Neuronal stem cell (in vitro differentiated cells): ENCODE results near the gene CCDC102A.
A peak's percentile ranks its signal among the peaks of the same experiment; 100 is the strongest.

Experiments used
- DNase-seq: peaks from one replicate; pipeline ENCODE4 v3.0.0-alpha.2; 2013; ENCODE audit warnings: low spot score
- H2AFZ ChIP-seq: one replicate; pipeline ENCODE4 v1.6.1; 2013; ENCODE audit warnings: mild to moderate bottlenecking, low read length, inconsistent platforms
- H2AK5ac ChIP-seq: 2 replicates; pipeline ENCODE4 v1.6.1; 2013; ENCODE audit warnings: low read depth, mild to moderate bottlenecking, inconsistent platforms, low read length, moderate library complexity, mixed read lengths
- H2BK120ac ChIP-seq: 2 replicates; pipeline ENCODE4 v1.6.1; 2013; ENCODE audit warnings: low read depth, mild to moderate bottlenecking, inconsistent platforms, low read length, moderate library complexity, mixed read lengths
- H2BK12ac ChIP-seq: one replicate; pipeline ENCODE4 v1.6.1; 2013; ENCODE audit warnings: low read length, inconsistent platforms
- H2BK15ac ChIP-seq: 2 replicates; pipeline ENCODE4 v1.6.1; 2013; ENCODE audit warnings: mild to moderate bottlenecking, low read length, inconsistent platforms, mixed read lengths
- H2BK5ac ChIP-seq: one replicate; pipeline ENCODE4 v1.6.1; 2013; ENCODE audit warnings: inconsistent platforms, mild to moderate bottlenecking, low read length, moderate library complexity
- H3K14ac ChIP-seq: one replicate; pipeline ENCODE4 v1.6.1; 2013; ENCODE audit warnings: low read length, inconsistent platforms
- H3K18ac ChIP-seq: 2 replicates; pipeline ENCODE4 v1.6.1; 2013; ENCODE audit warnings: low read length, inconsistent platforms
- H3K23ac ChIP-seq: 2 replicates; pipeline ENCODE4 v1.6.1; 2013; ENCODE audit warnings: low read depth, mild to moderate bottlenecking, mixed read lengths, low read length, inconsistent platforms; ENCODE audit not compliant: poor library complexity
- H3K27ac ChIP-seq: replicated peaks from 3 replicates; pipeline ENCODE4 v1.5.1; 2013; ENCODE audit warnings: low read length, inconsistent platforms
- H3K27me3 ChIP-seq, 3 experiments: 2 replicates each; pipeline ENCODE4 v1.6.1; 2013; ENCODE audit warnings: low read length in 3 of 3, mild to moderate bottlenecking in 2 of 3, inconsistent platforms in 1 of 3, low read depth in 1 of 3, mixed read lengths in 1 of 3, moderate library complexity in 1 of 3; ENCODE audit not compliant: control insufficient read depth in 3 of 3, insufficient read depth in 3 of 3
- H3K36me3 ChIP-seq, 2 donors: replicated peaks in 1 of 2; 2 replicates each; pipeline ENCODE4 v1.6.1; 2013; ENCODE audit warnings: low read length in 2 of 2; ENCODE audit not compliant: control insufficient read depth in 2 of 2, insufficient read depth in 2 of 2
- H3K4ac ChIP-seq: 2 replicates; pipeline ENCODE4 v1.6.1; 2013; ENCODE audit warnings: inconsistent platforms, mild to moderate bottlenecking, low read length, moderate library complexity
- H3K4me1 ChIP-seq, 2 donors: 1 replicate in 1 of 2; 2 replicates in 1 of 2; pipeline ENCODE4 v1.6.1; 2013; ENCODE audit warnings: low read length in 2 of 2, low read depth in 1 of 2; ENCODE audit not compliant: control insufficient read depth in 2 of 2, insufficient read depth in 1 of 2
- H3K4me2 ChIP-seq: one replicate; pipeline ENCODE4 v1.6.1; 2013; ENCODE audit warnings: mild to moderate bottlenecking, low read length, inconsistent platforms; ENCODE audit not compliant: insufficient read depth, poor library complexity, severe bottlenecking
- H3K4me3 ChIP-seq, 2 donors: 2 replicates each; pipeline ENCODE4 v1.5.1; 2013; ENCODE audit warnings: low read length in 2 of 2, mild to moderate bottlenecking in 2 of 2, inconsistent platforms in 1 of 2, moderate library complexity in 1 of 2
- H3K79me1 ChIP-seq: one replicate; pipeline ENCODE4 v1.6.1; 2013; ENCODE audit warnings: low read depth, mild to moderate bottlenecking, inconsistent platforms, low read length, moderate library complexity
- H3K9ac ChIP-seq: one replicate; pipeline ENCODE4 v1.6.1; 2013; ENCODE audit warnings: mild to moderate bottlenecking, low read depth, low read length, inconsistent platforms; ENCODE audit not compliant: poor library complexity
- H3K9me3 ChIP-seq, 2 donors: replicated peaks in 1 of 2; 2 replicates each; pipeline versions ENCODE3 to v1.6.1; 2013; ENCODE audit warnings: low read length in 2 of 2, mild to moderate bottlenecking in 2 of 2, inconsistent platforms in 1 of 2, low read depth in 1 of 2, mixed read lengths in 1 of 2, moderate library complexity in 1 of 2; ENCODE audit not compliant: control insufficient read depth in 2 of 2, insufficient read depth in 1 of 2
- H4K8ac ChIP-seq: one replicate; pipeline ENCODE4 v1.6.1; 2013; ENCODE audit warnings: low read depth, mild to moderate bottlenecking, inconsistent platforms, low read length, moderate library complexity
- H4K91ac ChIP-seq: one replicate; pipeline ENCODE4 v1.6.1; 2013; ENCODE audit warnings: low read length, low read depth, mild to moderate bottlenecking, inconsistent platforms; ENCODE audit not compliant: poor library complexity
- WGBS, 2 donors: extraction: QIAGEN DNeasy Blood & Tissue Kit; methylation state at CpG; one replicate each; pipeline ENCODE4 v1.1.7; 2013; ENCODE audit warnings: missing lambda C conversion rate in 2 of 2, mixed read lengths in 1 of 2; ENCODE audit not compliant: insufficient read length in 2 of 2, insufficient replicate concordance in 1 of 2; ENCODE audit errors: extremely low coverage in 2 of 2; 5-methylcytosine and 5-hydroxymethylcytosine counted together

Gene CCDC102A

DNA sequence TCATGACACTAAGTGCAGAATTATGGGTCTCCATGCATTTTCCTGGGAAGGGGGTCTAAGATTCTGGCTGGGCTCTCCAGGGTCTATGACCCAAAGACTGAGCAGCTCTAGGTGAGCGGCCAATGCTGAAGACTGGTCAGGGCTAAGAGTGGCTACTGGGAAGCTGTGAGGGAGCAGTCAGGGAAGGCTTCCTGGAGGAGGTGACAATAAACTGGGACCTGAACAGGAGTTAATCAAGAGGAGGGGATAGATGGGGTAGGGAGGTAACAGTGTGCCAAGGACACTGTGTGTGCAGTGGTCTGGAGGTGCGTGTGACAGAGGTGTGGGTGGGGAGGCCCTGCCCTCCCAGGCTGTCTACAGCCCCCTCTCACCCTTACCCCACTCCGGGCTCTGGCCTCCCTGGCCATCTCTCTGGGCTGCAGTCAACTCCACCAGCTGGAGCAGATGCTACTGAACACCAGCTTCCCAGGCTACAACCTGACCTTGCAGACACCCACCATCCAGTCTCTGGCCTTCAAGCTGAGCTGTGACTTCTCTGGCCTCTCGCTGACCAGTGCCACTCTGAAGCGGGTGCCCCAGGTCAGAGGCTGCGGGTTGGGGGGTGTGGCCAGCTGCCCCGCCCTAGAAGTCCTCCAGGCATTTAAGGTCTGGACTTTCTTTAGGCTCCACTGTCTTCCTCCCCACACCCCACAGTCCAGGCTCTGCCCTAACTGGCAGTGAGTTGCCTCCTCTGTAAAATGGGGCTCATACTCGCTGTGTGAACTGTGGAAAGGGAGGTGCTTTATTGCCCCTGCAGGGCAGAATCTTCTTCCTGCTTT, 26.5 kb upstream of the CCDC102A start:
- Histone ChIP-seq H2AFZ (no peak overlapping the region), H3K9me3 (peaks cover 0 to 5% of the 10 kb centered on the region in 2 donors), H3K36me3 (no peaks in the 10 kb centered on the region), H2AK5ac (no peak overlapping the region), H2BK15ac (no peak overlapping the region), H3K4me1 (peaks cover 0 to 2% of the 10 kb centered on the region in 2 donors), H3K9ac (no peak overlapping the region), H2BK5ac (peak overlapping the region; percentile 7), H3K79me1 (no peaks in the 10 kb centered on the region), H4K8ac (no peak overlapping the region), H3K4ac (no peak overlapping the region), H3K18ac (no peak overlapping the region), H2BK12ac (no peak overlapping the region), H3K4me2 (no peak overlapping the region), H3K27me3 (no peaks in the 10 kb centered on the region), H3K27ac (no peak overlapping the region), H4K91ac (no peak overlapping the region), H3K23ac (peak overlapping the region; percentile 2), H3K14ac (no peak overlapping the region), H3K4me3 (no peak overlapping the region), H2BK120ac (no peak overlapping the region)
- no peak for DNase-seq
- WGBS, 2 donors = no CpG with 5 or more reads among the region's 8 CpGs

DNA sequence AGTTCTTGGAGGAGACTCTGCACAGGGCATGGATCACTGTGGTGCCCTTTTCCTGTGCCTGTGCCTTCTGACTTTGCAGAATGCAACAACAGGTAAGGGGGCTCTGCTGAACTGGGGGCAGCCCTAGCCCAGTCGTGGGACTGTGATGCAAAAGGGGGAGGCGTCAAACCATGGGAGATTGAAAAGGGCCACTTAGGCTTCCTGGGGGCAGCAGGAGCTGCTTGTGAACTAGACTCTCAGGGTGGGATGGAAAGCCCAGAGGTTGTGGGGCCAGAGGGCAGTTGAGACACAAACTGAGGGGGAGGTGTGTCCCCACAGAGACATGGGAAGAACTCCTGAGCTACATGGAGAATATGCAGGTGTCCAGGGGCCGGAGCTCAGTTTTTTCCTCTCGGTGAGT, 25.7 kb upstream of the CCDC102A start:
- no peak overlapping the region for H3K4me2 ChIP-seq
- no peak overlapping the region for H2BK15ac ChIP-seq
- H2BK120ac ChIP-seq = no peak overlapping the region
- H2BK12ac ChIP-seq = no peak overlapping the region
- H3K18ac ChIP-seq = no peak overlapping the region
- H3K9ac ChIP-seq = no peak overlapping the region
- no peak overlapping the region for H3K4ac ChIP-seq
- H2BK5ac ChIP-seq = no peak overlapping the region
- no peak overlapping the region for H4K91ac ChIP-seq
- H3K23ac ChIP-seq = no peak overlapping the region
- no peak overlapping the region for H3K14ac ChIP-seq
- peaks cover 0 to 5% of the 10 kb centered on the region in 2 donors for H3K9me3 ChIP-seq
- no peak overlapping the region for H4K8ac ChIP-seq
- peaks cover 0 to 2% of the 10 kb centered on the region in 2 donors for H3K4me1 ChIP-seq
- no peaks in the 10 kb centered on the region for H3K27me3 ChIP-seq
- no peaks in the 10 kb centered on the region for H3K36me3 ChIP-seq
- H2AK5ac ChIP-seq = no peak overlapping the region
- H3K27ac ChIP-seq = no peak overlapping the region
- H3K4me3 ChIP-seq = no peak overlapping the region
- H3K79me1 ChIP-seq = no peaks in the 10 kb centered on the region
- WGBS, 2 donors = no CpG with 5 or more reads among the region's 4 CpGs
- no peak for DNase-seq
- no peak overlapping the region for H2AFZ ChIP-seq

DNA sequence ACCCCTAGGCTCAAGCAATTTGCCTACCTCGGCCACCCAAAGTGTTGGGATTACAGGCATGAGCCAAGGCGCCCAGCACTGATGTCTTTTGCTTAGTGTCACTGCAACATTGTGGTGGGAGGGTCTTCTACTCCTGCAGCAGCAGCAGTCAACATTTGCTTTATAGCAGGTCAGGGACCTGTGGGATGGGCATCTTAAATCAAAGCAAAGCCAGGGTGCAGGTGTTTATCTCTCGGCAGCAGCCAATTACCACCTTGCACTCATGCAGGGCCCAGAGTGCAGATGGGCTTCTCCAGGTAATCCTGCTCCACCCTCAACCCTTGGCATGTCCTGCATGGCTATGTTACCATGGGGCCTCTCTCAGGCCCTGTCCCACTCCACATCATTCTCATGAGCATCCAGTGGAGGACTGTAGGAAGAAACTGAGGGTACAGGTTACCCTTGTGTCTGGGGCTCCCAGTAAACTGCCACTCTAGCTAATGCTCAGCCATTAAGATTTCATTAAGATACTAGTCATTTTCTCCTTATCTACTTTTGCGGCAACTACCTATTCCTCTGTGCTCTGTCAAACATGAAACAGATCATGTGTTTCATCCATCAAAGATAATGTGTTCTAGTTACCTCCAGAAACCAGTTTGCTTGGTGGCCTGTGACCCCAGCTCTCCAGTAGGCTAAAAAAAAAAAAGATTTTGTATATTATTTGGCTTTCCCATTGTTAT, 22.9 kb upstream of the CCDC102A start:
- DNase-seq = no peak
- Histone ChIP-seq H4K91ac (no peak overlapping the region), H3K4me3 (no peak overlapping the region), H3K36me3 (no peaks in the 10 kb centered on the region), H4K8ac (no peak overlapping the region), H3K79me1 (no peaks in the 10 kb centered on the region), H3K27ac (no peak overlapping the region), H2AFZ (no peak overlapping the region), H2BK5ac (no peak overlapping the region), H2BK120ac (no peak overlapping the region), H2BK15ac (no peak overlapping the region), H3K4me2 (no peak overlapping the region), H3K23ac (no peak overlapping the region), H3K9me3 (peaks cover 0 to 5% of the 10 kb centered on the region in 2 donors), H3K27me3 (no peaks in the 10 kb centered on the region), H2AK5ac (no peak overlapping the region), H3K4me1 (no peaks in the 10 kb centered on the region), H2BK12ac (no peak overlapping the region), H3K18ac (no peak overlapping the region), H3K14ac (no peak overlapping the region), H3K4ac (no peak overlapping the region), H3K9ac (no peak overlapping the region)
- no CpG with 5 or more reads among the region's 4 CpGs for WGBS, 2 donors

DNA sequence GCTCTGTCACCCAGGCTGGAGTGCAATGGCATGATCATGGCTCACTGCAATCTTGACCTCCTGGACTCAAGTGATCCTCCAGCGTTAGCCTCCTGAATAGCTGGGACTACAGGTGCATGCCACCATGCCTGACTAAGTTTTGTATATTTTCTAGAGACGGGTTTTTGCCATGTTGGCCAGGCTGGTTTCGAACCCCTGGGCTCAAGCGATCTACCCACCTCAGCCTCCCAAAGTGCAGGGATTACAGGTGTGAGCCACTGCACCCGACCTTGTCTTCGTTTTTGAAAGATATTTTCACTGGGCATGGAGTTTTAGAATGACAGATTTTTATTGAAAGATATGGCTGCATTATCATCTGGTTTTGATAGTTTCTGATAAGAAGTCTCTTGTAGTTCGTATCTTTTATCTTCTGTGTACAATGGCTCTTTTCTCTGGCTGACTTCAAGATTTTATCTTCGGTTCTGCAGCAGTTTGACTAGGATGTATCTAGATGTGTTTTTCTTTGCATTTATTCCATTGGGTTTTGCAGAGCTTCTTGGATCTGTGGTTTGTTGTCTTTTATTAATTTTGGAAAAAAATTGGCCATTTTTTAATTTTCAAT, 20.7 kb upstream of the CCDC102A start:
- Histone ChIP-seq H3K79me1 (no peaks in the 10 kb centered on the region), H3K27me3 (no peaks in the 10 kb centered on the region), H4K8ac (no peak overlapping the region), H3K4me2 (no peak overlapping the region), H2AK5ac (no peak overlapping the region), H3K9ac (no peak overlapping the region), H3K23ac (no peak overlapping the region), H3K4ac (no peak overlapping the region), H2AFZ (no peak overlapping the region), H2BK12ac (no peak overlapping the region), H3K4me1 (no peaks in the 10 kb centered on the region), H3K27ac (no peak overlapping the region), H3K18ac (no peak overlapping the region), H3K4me3 (no peak overlapping the region), H2BK5ac (no peak overlapping the region), H2BK120ac (no peak overlapping the region), H3K9me3 (peaks cover 0 to 3% of the 10 kb centered on the region in 2 donors), H3K36me3 (no peaks in the 10 kb centered on the region), H3K14ac (no peak overlapping the region), H4K91ac (no peak overlapping the region), H2BK15ac (no peak overlapping the region)
- WGBS, 2 donors = no CpG with 5 or more reads among the region's 8 CpGs
- no peak for DNase-seq
